Nephron progenitor cell (in vitro differentiated cells): ENCODE data around the gene RNF103.

Experiments
- DNase-seq: peaks from one replicate; pipeline ENCODE4 v3.0.0; 2021
- H3K27ac Mint-ChIP-seq: 2 replicates; pipeline ENCODE4 v1.8.0; 2021; ENCODE audit warnings: mild to moderate bottlenecking, moderate library complexity, mixed read lengths
- H3K27me3 Mint-ChIP-seq: 2 replicates; pipeline ENCODE4 v1.8.0; 2021; ENCODE audit warnings: mild to moderate bottlenecking, low read depth, mixed read lengths; ENCODE audit not compliant: poor library complexity
- H3K36me3 Mint-ChIP-seq: 2 replicates; pipeline ENCODE4 v1.8.0; 2021; ENCODE audit warnings: low read depth, mixed read lengths
- H3K4me1 Mint-ChIP-seq: 2 replicates; pipeline ENCODE4 v1.8.0; 2021; ENCODE audit warnings: mixed read lengths
- H3K4me3 Mint-ChIP-seq: 2 replicates; pipeline ENCODE4 v1.8.0; 2021; ENCODE audit warnings: mild to moderate bottlenecking, moderate library complexity, mixed read lengths
- H3K9me3 Mint-ChIP-seq: 2 replicates; pipeline ENCODE4 v1.8.0; 2021; ENCODE audit warnings: mild to moderate bottlenecking, moderate library complexity, mixed read lengths
- TF ChIP-seq, protein P1 (sequence below): fragments of 200-600 bp; sonication (generic); IDR thresholded peaks from 2 replicates; pipeline ENCODE4 v1.5.0; 2021; ENCODE audit warnings: antibody characterized with exemption

Gene RNF103

GRCh38 chr2:86613515-86613914 lies 10.2 kb downstream of the RNF103 start:
- Mint-ChIP-seq H3K27me3 (no peaks in the 10 kb centered on the region), H3K4me3 (no peak overlapping the region), H3K4me1 (no peaks in the 10 kb centered on the region), H3K27ac (no peak overlapping the region), H3K36me3 (peaks cover 70% of the 10 kb centered on the region), H3K9me3 (no peaks in the 10 kb centered on the region)
- TF ChIP-seq, protein P1, sequence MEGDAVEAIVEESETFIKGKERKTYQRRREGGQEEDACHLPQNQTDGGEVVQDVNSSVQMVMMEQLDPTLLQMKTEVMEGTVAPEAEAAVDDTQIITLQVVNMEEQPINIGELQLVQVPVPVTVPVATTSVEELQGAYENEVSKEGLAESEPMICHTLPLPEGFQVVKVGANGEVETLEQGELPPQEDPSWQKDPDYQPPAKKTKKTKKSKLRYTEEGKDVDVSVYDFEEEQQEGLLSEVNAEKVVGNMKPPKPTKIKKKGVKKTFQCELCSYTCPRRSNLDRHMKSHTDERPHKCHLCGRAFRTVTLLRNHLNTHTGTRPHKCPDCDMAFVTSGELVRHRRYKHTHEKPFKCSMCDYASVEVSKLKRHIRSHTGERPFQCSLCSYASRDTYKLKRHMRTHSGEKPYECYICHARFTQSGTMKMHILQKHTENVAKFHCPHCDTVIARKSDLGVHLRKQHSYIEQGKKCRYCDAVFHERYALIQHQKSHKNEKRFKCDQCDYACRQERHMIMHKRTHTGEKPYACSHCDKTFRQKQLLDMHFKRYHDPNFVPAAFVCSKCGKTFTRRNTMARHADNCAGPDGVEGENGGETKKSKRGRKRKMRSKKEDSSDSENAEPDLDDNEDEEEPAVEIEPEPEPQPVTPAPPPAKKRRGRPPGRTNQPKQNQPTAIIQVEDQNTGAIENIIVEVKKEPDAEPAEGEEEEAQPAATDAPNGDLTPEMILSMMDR: no peak
- DNase-seq: no peak

DNA sequence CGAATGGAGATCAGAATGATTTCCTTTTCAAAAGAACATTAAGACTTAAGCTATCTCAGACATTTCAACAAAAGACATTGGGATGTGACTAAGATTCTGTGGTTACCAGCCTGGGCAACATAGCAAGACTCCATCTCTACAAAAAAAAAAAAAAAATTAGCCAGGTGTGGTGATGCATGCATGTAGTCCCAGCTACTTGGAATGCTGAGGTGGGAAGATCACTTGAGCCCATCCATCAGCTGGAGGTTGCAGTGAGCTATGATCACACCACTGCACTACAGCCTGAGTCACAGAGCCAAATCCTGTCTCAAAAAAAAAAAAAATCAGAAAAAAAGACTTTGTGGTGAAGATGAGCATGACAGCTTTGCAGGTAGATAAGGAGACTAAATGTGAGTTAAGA lies 12.8 kb downstream of the RNF103 start:
- DNase-seq: no peak
- no peaks in the 10 kb centered on the region for H3K9me3 Mint-ChIP-seq
- no peak overlapping the region for H3K4me3 Mint-ChIP-seq
- peaks cover 72% of the 10 kb centered on the region for H3K36me3 Mint-ChIP-seq
- no peaks in the 10 kb centered on the region for H3K4me1 Mint-ChIP-seq
- H3K27me3 Mint-ChIP-seq: no peaks in the 10 kb centered on the region
- TF ChIP-seq, protein P1: no peak
- no peak overlapping the region for H3K27ac Mint-ChIP-seq

DNA sequence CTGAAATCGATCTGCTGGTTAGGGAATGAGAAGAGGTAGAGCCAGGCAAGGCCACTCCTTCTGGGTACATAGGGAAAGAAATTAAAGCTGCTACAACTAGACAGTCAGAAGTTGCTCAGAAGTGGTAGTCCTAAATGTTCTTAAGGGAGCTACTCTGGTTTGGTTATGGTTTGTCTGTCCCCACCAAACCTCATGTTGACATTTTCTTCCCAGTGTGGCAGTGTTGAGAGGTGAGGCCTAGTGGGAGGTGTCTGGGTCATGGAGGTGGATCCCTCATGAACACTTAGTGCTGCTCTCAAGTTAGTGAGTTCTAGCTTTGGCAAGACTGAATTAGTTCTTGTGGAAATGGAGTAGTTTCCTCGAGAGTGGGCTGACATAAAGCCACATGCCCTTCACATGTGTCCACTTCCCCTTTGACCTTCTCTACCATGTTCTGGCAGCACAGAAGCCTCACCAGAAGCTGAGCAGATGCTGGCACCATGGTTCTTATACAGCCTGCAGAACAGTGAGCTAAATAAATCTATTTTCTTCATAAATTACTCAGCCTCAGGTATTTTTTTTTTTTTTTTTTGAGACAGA lies 14.7 kb downstream of the RNF103 start:
- TF ChIP-seq, protein P1: no peak
- no peak for DNase-seq
- Mint-ChIP-seq H3K36me3 (peaks cover 77% of the 10 kb centered on the region), H3K4me1 (no peaks in the 10 kb centered on the region), H3K27me3 (no peaks in the 10 kb centered on the region), H3K9me3 (no peaks in the 10 kb centered on the region), H3K4me3 (no peak overlapping the region), H3K27ac (no peak overlapping the region)

DNA sequence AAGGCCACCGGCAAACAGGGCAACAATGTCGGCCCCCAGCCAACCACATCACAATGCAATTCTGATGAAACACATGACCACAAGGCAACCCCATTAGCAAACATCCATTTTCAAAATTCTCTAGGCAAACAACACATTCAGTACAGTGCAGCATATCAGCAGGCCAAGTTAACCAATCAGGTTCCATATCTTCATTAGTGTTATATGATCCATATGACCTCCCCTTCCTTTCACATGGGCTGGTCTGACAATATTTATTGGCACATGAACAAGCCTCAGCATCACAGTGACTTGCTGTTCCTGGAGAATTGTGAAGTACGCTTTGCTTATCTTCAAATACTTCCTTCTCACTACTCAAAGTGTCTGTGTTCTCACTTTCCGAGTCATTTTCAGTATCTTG lies 19.8 kb downstream of the RNF103 start:
- no peak overlapping the region for H3K27ac Mint-ChIP-seq
- peaks cover 58% of the 10 kb centered on the region for H3K36me3 Mint-ChIP-seq
- no peak for DNase-seq
- no peaks in the 10 kb centered on the region for H3K27me3 Mint-ChIP-seq
- TF ChIP-seq, protein P1: no peak
- no peaks in the 10 kb centered on the region for H3K9me3 Mint-ChIP-seq
- H3K4me1 Mint-ChIP-seq: no peaks in the 10 kb centered on the region
- H3K4me3 Mint-ChIP-seq: no peak overlapping the region

GRCh38 chr2:86598966-86599365 lies 24.7 kb downstream of the RNF103 start:
- TF ChIP-seq, protein P1: no peak
- no peaks in the 10 kb centered on the region for H3K4me1 Mint-ChIP-seq
- no peak overlapping the region for H3K27ac Mint-ChIP-seq
- H3K36me3 Mint-ChIP-seq: peaks cover 20% of the 10 kb centered on the region
- no peak for DNase-seq
- no peaks in the 10 kb centered on the region for H3K9me3 Mint-ChIP-seq
- no peaks in the 10 kb centered on the region for H3K27me3 Mint-ChIP-seq
- no peak overlapping the region for H3K4me3 Mint-ChIP-seq

DNA sequence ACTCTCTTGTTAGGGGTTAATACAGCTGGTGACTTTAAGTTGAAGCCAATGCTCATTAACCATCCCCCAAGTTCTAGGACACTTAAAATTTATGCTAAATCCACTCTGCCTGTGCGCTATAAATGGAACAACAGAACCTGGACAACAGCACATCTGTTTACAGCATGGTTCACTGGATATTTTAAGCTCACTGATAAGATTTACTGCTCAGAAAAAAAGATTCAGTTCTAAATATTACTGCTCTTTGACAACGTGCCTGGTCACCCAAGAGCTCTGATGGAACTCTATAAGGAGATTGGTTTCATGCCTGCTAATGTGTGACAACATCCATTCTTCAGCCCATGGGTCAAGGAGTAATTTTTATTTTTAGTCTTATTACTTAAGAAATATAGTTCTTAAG lies 27.5 kb downstream of the RNF103 start:
- no peak overlapping the region for H3K27ac Mint-ChIP-seq
- H3K27me3 Mint-ChIP-seq: peaks cover 5% of the 10 kb centered on the region
- H3K9me3 Mint-ChIP-seq: peaks cover 2% of the 10 kb centered on the region
- TF ChIP-seq, protein P1: no peak
- H3K4me3 Mint-ChIP-seq: no peak overlapping the region
- H3K36me3 Mint-ChIP-seq: no peaks in the 10 kb centered on the region
- no peak for DNase-seq
- H3K4me1 Mint-ChIP-seq: no peaks in the 10 kb centered on the region
